GM19351 (cell line): ENCODE data around the gene DHRS7B.

Experiments
- ATAC-seq: cut with Tn5 transposase; IDR thresholded peaks from one replicate; pipeline ENCODE4 v1.9.1; 2021; ENCODE audit warnings: mild to moderate bottlenecking, moderate library complexity; ENCODE audit not compliant: unreplicated experiment

Gene DHRS7B

GRCh38 chr17:21149621-21150020 lies 22.9 kb downstream of the DHRS7B start:
- ATAC-seq, result no peak

- no peak for ATAC-seq
Observed at GRCh38 chr17:21152731-21153130, 26.0 kb downstream of the DHRS7B start.

GRCh38 chr17:21157586-21158370 lies 31.0 kb downstream of the DHRS7B start:
- ATAC-seq, result no peak

GRCh38 chr17:21160401-21160800 lies 33.6 kb downstream of the DHRS7B start:
- no peak for ATAC-seq

- no peak for ATAC-seq
Observed at GRCh38 chr17:21161498-21162393, 35.0 kb downstream of the DHRS7B start.

- ATAC-seq, result no peak
Observed at GRCh38 chr17:21162394-21162775, 35.6 kb downstream of the DHRS7B start.

- ATAC-seq, result no peak
Observed at GRCh38 chr17:21163101-21163500, 36.3 kb downstream of the DHRS7B start.

- ATAC-seq, result no peak
Observed at GRCh38 chr17:21164216-21164615, 37.5 kb downstream of the DHRS7B start.

GRCh38 chr17:21164620-21165019 lies 37.9 kb downstream of the DHRS7B start:
- ATAC-seq, result no peak

- ATAC-seq, result no peak
Observed at GRCh38 chr17:21165922-21166594, 39.3 kb downstream of the DHRS7B start.

- no peak for ATAC-seq
Observed at GRCh38 chr17:21166595-21167210, 39.9 kb downstream of the DHRS7B start.

GRCh38 chr17:21167303-21167702 lies 40.5 kb downstream of the DHRS7B start:
- no peak for ATAC-seq

GRCh38 chr17:21168555-21168865 lies 41.7 kb downstream of the DHRS7B start:
- no peak for ATAC-seq

GRCh38 chr17:21169496-21169895 lies 42.7 kb downstream of the DHRS7B start:
- no peak for ATAC-seq

GRCh38 chr17:21170809-21171208 lies 44.0 kb downstream of the DHRS7B start:
- ATAC-seq, result no peak

- ATAC-seq, result peak; percentile 75
Observed at GRCh38 chr17:21171309-21171922, 44.7 kb downstream of the DHRS7B start.

GRCh38 chr17:21171970-21172510 lies 45.3 kb downstream of the DHRS7B start:
- no peak for ATAC-seq

- no peak for ATAC-seq
Observed at GRCh38 chr17:21172846-21173245, 46.1 kb downstream of the DHRS7B start.

- ATAC-seq, result no peak
Observed at GRCh38 chr17:21173543-21173942, 46.8 kb downstream of the DHRS7B start.

GRCh38 chr17:21174186-21174585 lies 47.4 kb downstream of the DHRS7B start:
- no peak for ATAC-seq
